22Rv1 (cell line): ENCODE data around the gene TMTC2.

Experiments used
- CTCF ChIP-seq: fragments of 450-650 bp; IDR thresholded peaks from 2 replicates; pipeline ENCODE4 v1.5.1; 2017; ENCODE audit warnings: mild to moderate bottlenecking
- ZFX ChIP-seq: fragments of 450-650 bp; IDR thresholded peaks from 2 replicates; pipeline ENCODE4 v1.6.1; 2017; ENCODE audit warnings: antibody characterized with exemption, borderline replicate concordance

GRCh38 chr12:82880442-82880901, 193.8 kb downstream of the TMTC2 start:
- TF ChIP-seq CTCF (no peak), ZFX (no peak)
